GM12891 (cell line): ENCODE results near the gene ARHGEF19.

Source experiments
- PAX5 ChIP-seq: IDR thresholded peaks from 2 replicates; pipeline ENCODE4 v1.6.1; 2011; ENCODE audit warnings: low read length, moderate library complexity, mild to moderate bottlenecking; ENCODE audit not compliant: insufficient read depth, severe bottlenecking
- POLR2A ChIP-seq: IDR thresholded peaks from 2 replicates; pipeline ENCODE4 v1.6.1; 2011; ENCODE audit warnings: low read depth, low read length, control low read depth
- TAF1 ChIP-seq: IDR thresholded peaks from 2 replicates; pipeline ENCODE4 v1.6.1; 2011; ENCODE audit warnings: low read depth, low read length, control low read depth

- TF ChIP-seq PAX5 (no peak), POLR2A (no peak), TAF1 (no peak)
Observed at GRCh38 chr1:16184557-16185303, 27.7 kb downstream of the ARHGEF19 start.
